Activated CD4-positive, alpha-beta T cell treated with anti-CD3 and anti-CD28 coated beads for 48 hours (primary cell): ENCODE results near the gene HYDIN.
"Not testable (repeated sequence)": the region's sequence is repeated elsewhere in the genome, so short reads cannot be mapped to it uniquely, and the experiment has no call there.

Experiments used
- DNase-seq: peaks from one replicate; pipeline ENCODE4 v3.0.0-alpha.2; 2020

HYDIN gene

GRCh38 chr16:70984675-70985074, 245.8 kb downstream of the HYDIN start:
- DNase-seq: not testable (repeated sequence)

DNA sequence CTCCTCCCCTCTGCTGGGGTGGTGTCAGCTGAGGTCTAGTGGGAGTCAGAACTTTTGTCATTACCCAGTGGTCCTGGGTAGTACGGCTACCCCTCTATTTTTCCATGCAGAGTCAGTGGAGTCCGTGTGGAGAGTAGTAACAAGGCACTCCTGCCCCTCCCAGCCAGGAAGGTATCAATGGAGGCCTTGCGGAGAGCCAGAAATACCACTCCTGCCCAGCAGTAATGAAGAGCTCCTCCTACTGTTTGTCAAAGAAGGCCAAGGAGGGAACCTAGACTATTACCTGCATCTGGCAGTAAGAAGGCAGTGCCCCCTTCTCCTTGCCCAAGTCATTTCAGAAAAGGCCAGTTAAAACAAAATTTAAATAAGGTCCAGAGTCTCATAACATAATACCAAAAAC, 262.2 kb downstream of the HYDIN start:
- DNase-seq: not testable (repeated sequence)

GRCh38 chr16:70960169-70960568, 270.4 kb downstream of the HYDIN start:
- not testable (repeated sequence) for DNase-seq

GRCh38 chr16:70954922-70955321, 275.6 kb downstream of the HYDIN start:
- not testable (repeated sequence) for DNase-seq

- not testable (repeated sequence) for DNase-seq
Observed at GRCh38 chr16:70953824-70954223, 276.7 kb downstream of the HYDIN start.

GRCh38 chr16:70943551-70943950, 287.0 kb downstream of the HYDIN start:
- not testable (repeated sequence) for DNase-seq

GRCh38 chr16:70939690-70940359, 290.7 kb downstream of the HYDIN start:
- DNase-seq: not testable (repeated sequence)

- not testable (repeated sequence) for DNase-seq
Observed at GRCh38 chr16:70936781-70937525, 293.6 kb downstream of the HYDIN start.

- DNase-seq: not testable (repeated sequence)
Observed at GRCh38 chr16:70935325-70935724, 295.2 kb downstream of the HYDIN start.

DNA sequence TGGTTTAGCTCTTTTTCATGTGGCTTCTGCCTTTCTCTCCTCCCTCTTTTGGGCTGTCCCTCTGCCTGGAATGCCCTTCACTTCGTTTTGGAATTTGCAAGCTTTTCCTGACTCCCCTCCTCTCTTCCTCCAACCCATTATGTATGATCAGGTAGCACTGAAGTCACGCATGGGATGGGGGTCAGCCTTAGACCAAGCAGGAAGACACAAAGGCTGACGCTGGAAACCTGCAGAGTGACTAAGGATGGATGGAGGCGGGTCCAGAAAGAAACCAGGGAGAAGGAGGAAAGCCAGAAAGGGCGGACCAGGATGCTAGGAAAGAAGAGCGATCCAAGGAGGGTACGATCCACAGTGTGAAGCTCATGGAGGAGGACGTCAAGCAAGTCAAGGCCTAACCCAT, 296.8 kb downstream of the HYDIN start:
- not testable (repeated sequence) for DNase-seq

- DNase-seq: not testable (repeated sequence)
Observed at GRCh38 chr16:70930757-70931156, 299.8 kb downstream of the HYDIN start.

DNA sequence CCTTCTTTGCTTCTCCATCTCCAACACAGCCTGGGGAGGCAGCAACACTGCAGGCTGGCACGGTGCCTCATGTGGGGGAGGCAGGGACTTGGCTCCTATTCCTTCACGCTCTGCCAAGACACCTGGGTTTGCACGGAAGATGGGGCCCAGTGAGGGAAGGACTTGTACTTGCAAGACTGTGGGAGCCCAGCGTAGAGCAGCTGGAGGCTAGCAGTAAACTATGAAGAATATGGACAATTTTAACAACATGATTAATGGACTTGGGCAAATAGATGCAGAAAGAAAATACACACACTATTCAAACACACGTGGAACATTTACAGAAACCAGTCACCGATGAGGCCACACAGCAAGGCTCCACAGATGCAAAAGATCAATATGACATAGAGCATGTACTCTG, 308.4 kb downstream of the HYDIN start:
- not testable (repeated sequence) for DNase-seq

- DNase-seq: not testable (repeated sequence)
Observed at GRCh38 chr16:70920661-70921060, 309.9 kb downstream of the HYDIN start.

GRCh38 chr16:70888208-70888607, 342.3 kb downstream of the HYDIN start:
- not testable (repeated sequence) for DNase-seq

DNA sequence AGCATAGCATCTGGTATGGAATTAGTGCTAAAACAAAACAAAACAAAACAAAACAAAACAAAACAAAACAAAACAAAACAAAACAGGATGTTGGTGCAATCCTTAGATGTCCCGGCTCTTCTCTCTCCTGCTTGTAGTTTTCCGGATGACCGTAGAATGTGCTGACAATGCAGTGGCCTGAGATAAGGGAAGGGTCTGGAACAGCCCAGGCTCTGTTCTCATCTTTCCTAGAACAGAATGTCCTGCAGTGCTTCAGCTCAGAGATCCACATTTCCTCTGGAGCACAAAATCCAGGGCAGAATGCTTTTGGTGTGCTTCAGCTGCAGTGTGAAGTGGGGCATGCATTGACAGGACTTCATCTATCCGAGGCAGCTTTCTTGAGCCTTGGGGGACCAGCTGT, 345.9 kb downstream of the HYDIN start:
- DNase-seq: not testable (repeated sequence)

DNA sequence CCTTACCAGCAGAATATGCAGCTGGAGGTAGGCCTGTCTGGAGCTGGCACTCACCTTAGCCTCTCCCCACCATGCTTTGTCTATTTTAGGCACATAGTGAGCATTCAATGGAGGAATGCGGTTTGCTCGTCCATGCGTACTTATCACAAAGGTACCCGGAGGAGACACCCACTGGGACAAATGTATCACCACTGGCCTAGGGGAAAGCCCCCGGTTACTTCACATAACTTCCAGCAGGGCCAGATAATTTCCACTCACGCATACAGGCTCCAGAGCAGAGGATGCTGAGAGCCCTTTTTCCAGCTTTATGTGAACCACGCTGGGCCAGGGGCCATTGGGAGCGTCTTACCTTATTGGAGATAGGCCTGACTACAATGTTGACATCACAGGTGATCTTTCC, 348.2 kb downstream of the HYDIN start:
- not testable (repeated sequence) for DNase-seq

- DNase-seq: not testable (repeated sequence)
Observed at GRCh38 chr16:70877895-70878294, 352.6 kb downstream of the HYDIN start.

- not testable (repeated sequence) for DNase-seq
Observed at GRCh38 chr16:70876442-70876841, 354.1 kb downstream of the HYDIN start.

- DNase-seq: not testable (repeated sequence)
Observed at GRCh38 chr16:70864698-70865097, 365.8 kb downstream of the HYDIN start.

DNA sequence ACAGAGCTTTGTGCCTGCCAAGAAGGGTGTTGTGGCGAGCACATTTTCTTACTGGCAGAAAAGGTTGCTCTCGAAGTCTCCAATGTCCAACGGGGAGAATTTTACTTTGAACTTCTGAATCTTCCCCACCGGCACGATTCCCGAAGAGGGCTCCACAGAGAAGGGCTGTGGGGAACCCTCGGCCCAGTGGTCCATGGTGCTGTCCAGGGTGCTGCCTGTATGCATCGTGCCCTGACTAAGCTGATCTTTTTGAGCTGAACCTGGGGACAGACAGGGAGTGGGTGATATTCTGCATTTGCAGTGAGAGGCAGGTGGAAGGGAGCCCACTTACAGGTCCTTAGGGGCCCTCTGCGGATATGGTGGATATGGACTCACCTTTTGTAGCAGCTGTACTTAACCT, 368.5 kb downstream of the HYDIN start:
- not testable (repeated sequence) for DNase-seq

GRCh38 chr16:70851299-70851698, 379.2 kb downstream of the HYDIN start:
- DNase-seq: not testable (repeated sequence)

GRCh38 chr16:70823498-70824118, 406.9 kb downstream of the HYDIN start:
- DNase-seq: not testable (repeated sequence)

DNA sequence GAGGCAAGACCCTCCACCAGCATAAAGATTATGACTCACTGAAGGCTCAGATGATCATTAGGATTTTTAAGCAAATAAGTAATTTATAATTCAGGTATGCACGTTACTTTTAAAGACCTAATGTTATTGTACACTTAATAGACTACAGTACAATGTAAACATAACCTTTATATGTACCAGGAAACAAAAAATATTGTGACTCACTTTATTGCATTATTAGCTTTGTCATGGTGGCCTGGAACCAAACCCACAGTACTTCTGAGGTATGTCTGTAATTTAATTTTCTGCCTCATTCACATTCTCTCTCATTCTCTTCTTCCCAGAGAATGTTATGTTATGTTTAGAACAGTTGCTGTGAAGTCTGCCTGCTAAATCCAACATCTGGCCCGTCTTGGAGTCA, 407.8 kb downstream of the HYDIN start:
- not testable (repeated sequence) for DNase-seq

GRCh38 chr16:70818088-70818487, 412.4 kb downstream of the HYDIN start:
- not testable (repeated sequence) for DNase-seq
